GM20000 (cell line): Measurements from ENCODE around the gene MAMDC4.

Source experiments
- DNase-seq: peaks from one replicate; pipeline ENCODE4 v3.0.0; 2012; ENCODE audit warnings: low spot score
- CTCF ChIP-seq: IDR thresholded peaks from 2 replicates; pipeline ENCODE4 v1.5.1; 2012; ENCODE audit warnings: mild to moderate bottlenecking, control low read depth; ENCODE audit errors: extremely low read depth, missing control alignments

The MAMDC4 gene

GRCh38 chr9:136886610-136887597 is 34.8 kb downstream of the MAMDC4 start:
- TF ChIP-seq CTCF, result no peak
- peak; percentile 72 for DNase-seq

GRCh38 chr9:136888454-136888853 is 36.3 kb downstream of the MAMDC4 start:
- no peak for TF ChIP-seq CTCF
- DNase-seq, result no peak

GRCh38 chr9:136889858-136890257 is 37.7 kb downstream of the MAMDC4 start:
- TF ChIP-seq CTCF, result no peak
- DNase-seq, result no peak

- no peak for TF ChIP-seq CTCF
- no peak for DNase-seq
Measured at GRCh38 chr9:136890661-136891060, 38.5 kb downstream of the MAMDC4 start.

GRCh38 chr9:136896027-136896426 is 43.9 kb downstream of the MAMDC4 start:
- no peak for DNase-seq

GRCh38 chr9:136898483-136899100 is 46.4 kb downstream of the MAMDC4 start:
- no peak for TF ChIP-seq CTCF

More at GRCh38 chr9:136896027-136896426, 43.9 kb downstream of the MAMDC4 start:
- TF ChIP-seq CTCF, result no peak

GRCh38 chr9:136899196-136899595 is 47.0 kb downstream of the MAMDC4 start:
- TF ChIP-seq CTCF, result no peak

More at GRCh38 chr9:136898483-136899100, 46.4 kb downstream of the MAMDC4 start:
- DNase-seq, result no peak

More at GRCh38 chr9:136899196-136899595, 47.0 kb downstream of the MAMDC4 start:
- DNase-seq, result peak; percentile 64
